K562 (cell line): Measurements from ENCODE around the gene RPL38. TPM values are rescaled to one million over a fixed set of nuclear protein-coding genes. Genes with fewer than 3 reads are reported as not detected.

ENCODE experiments used
- ATAC-seq: fragments of 200-7000 bp; cut with Tn5 transposase; 3 replicates; pipeline ENCODE4 v1.9.1; 2020; ENCODE audit warnings: moderate library complexity
- BruUV-seq: library from RNA; stranded (reverse); fragments of 400-500 nt; replicated peaks from 2 replicates; lab custom pipeline; 2021; lab: Mats Ljungman, UMichigan
- CTCF ChIA-PET: fragments of 300-600 bp; formaldehyde crosslinking; extraction: SDS; loops from one replicate; lab custom pipeline; 2021; ENCODE audit warnings: low intra/inter-chr PET ratio; lab: Yijun Ruan, JAX
- POLR2A ChIA-PET: fragments of 300-600, 350-650 bp; sonication (Branson Sonifier 250); formaldehyde crosslinking; extraction: SDS; loops from one replicate; lab custom pipeline; 2021; ENCODE audit warnings: antibody characterized with exemption, inconsistent platforms; lab: Yijun Ruan, JAX
- DNase-seq, 4 experiments: peaks; one replicate each; pipeline versions ENCODE4 v3.0.0 to v3.0.0-alpha.2; 2011 to 2018; ENCODE audit warnings: low spot score in 3 of 4, mixed read lengths in 3 of 4; ENCODE audit errors: extremely low read depth in 1 of 4
- FAIRE-seq: peaks from 2 replicates; lab custom pipeline; 2011; peaks lifted over from hg19 to GRCh38; lab: Jason Lieb, UNC
- H2AFZ ChIP-seq: 2 replicates; pipeline ENCODE4 v1.6.0; 2011; ENCODE audit warnings: low read depth, low read length, control low read depth, inconsistent platforms
- H3K27ac ChIP-seq: fragments of 200-600 bp; 3 replicates; pipeline ENCODE4 v1.8.0; 2011; ENCODE audit warnings: low read depth, mild to moderate bottlenecking, control low read depth, inconsistent platforms, low read length, moderate library complexity, mixed read lengths; ENCODE audit errors: extremely low read depth
- H3K27me3 ChIP-seq, 2 experiments: fragments of 300-600 bp in 1 of 2; 2 replicates in 1 of 2; 3 replicates in 1 of 2; pipeline versions ENCODE4 v1.6.0 to v1.8.0; 2011; ENCODE audit warnings: inconsistent platforms in 2 of 2, low read length in 2 of 2, mild to moderate bottlenecking in 1 of 2, mixed read lengths in 1 of 2, moderate library complexity in 1 of 2; ENCODE audit not compliant: control insufficient read depth in 2 of 2, insufficient read depth in 2 of 2
- H3K36me3 ChIP-seq: fragments of 300-600 bp; 3 replicates; pipeline ENCODE4 v1.8.0; 2011; ENCODE audit warnings: mild to moderate bottlenecking, low read length, inconsistent platforms; ENCODE audit not compliant: control insufficient read depth, insufficient read depth
- H3K4me1 ChIP-seq, 2 experiments: fragments of 200-600 bp in 1 of 2; replicated peaks in 1 of 2; 2 replicates in 1 of 2; 3 replicates in 1 of 2; pipeline versions ENCODE4 v1.5.1 to v1.8.0; 2011; ENCODE audit warnings: inconsistent platforms in 2 of 2, low read length in 2 of 2, mild to moderate bottlenecking in 1 of 2, mixed read lengths in 1 of 2, moderate library complexity in 1 of 2; ENCODE audit not compliant: control insufficient read depth in 2 of 2, insufficient read depth in 2 of 2
- H3K4me2 ChIP-seq: 2 replicates; pipeline ENCODE4 v1.6.1; 2011; ENCODE audit warnings: low read length, control low read depth, inconsistent platforms, mixed read lengths; ENCODE audit not compliant: insufficient read depth
- H3K4me3 ChIP-seq: fragments of 200-600 bp; sonication (generic), shearing (Covaris generic); 2 replicates; pipeline ENCODE4 v1.5.1; 2016; ENCODE audit warnings: control low read depth, inconsistent platforms
- H3K79me2 ChIP-seq: fragments of 200-600 bp; 3 replicates; pipeline ENCODE4 v1.8.0; 2011; ENCODE audit warnings: low read length, inconsistent platforms; ENCODE audit not compliant: control insufficient read depth, insufficient read depth
- H3K9ac ChIP-seq, 2 experiments: 2 replicates each; pipeline versions ENCODE4 v1.6.0 to v1.6.1; 2011; ENCODE audit warnings: low read depth in 2 of 2, low read length in 2 of 2, control low read depth in 1 of 2, inconsistent platforms in 1 of 2, mild to moderate bottlenecking in 1 of 2, mixed read lengths in 1 of 2; ENCODE audit not compliant: insufficient read depth in 1 of 2
- H3K9me1 ChIP-seq: one replicate; pipeline ENCODE4 v1.6.0; 2011; ENCODE audit warnings: inconsistent platforms, mild to moderate bottlenecking, low read length, moderate library complexity; ENCODE audit not compliant: control insufficient read depth, insufficient read depth
- H3K9me3 ChIP-seq: replicated peaks from 2 replicates; pipeline ENCODE4 v1.5.1; 2011; ENCODE audit warnings: low read depth, low read length, inconsistent platforms; ENCODE audit not compliant: control insufficient read depth, insufficient read depth
- H4K20me1 ChIP-seq: replicated peaks from 2 replicates; pipeline ENCODE4 v1.6.1; 2011; ENCODE audit warnings: low read length, inconsistent platforms, mixed read lengths; ENCODE audit not compliant: control insufficient read depth, insufficient read depth
- C11orf30 ChIP-seq: fragments of 450-650 bp; IDR thresholded peaks from 2 replicates; pipeline ENCODE4 v1.6.1; 2016; ENCODE audit warnings: low read depth, mild to moderate bottlenecking
- CTCF ChIP-seq, 3 experiments: IDR thresholded peaks in 2 of 3; conservative IDR thresholded peaks in 1 of 3; 2 replicates each; pipeline ENCODE4 v1.5.1; 2011 to 2012; ENCODE audit warnings: low read length in 3 of 3, mild to moderate bottlenecking in 3 of 3, control low read depth in 2 of 3, improper control_type of control experiment in 1 of 3, inconsistent platforms in 1 of 3, low read depth in 1 of 3, mixed read lengths in 1 of 3, moderate library complexity in 1 of 3; ENCODE audit not compliant: insufficient read depth in 2 of 3
- EP400 ChIP-seq: fragments of 450-650 bp; IDR thresholded peaks from 2 replicates; pipeline ENCODE4 v1.6.1; 2017; ENCODE audit warnings: antibody characterized with exemption, mild to moderate bottlenecking, moderate library complexity
- MNT ChIP-seq, 2 experiments: fragments of 450-650 bp; conservative IDR thresholded peaks; 2 replicates each; pipeline ENCODE4 v1.6.1; 2017; ENCODE audit warnings: mild to moderate bottlenecking in 2 of 2, moderate library complexity in 2 of 2
- NFE2 ChIP-seq: IDR thresholded peaks from 2 replicates; pipeline ENCODE4 v1.6.1; 2014; ENCODE audit warnings: antibody characterized with exemption, low read depth
- PHF20 ChIP-seq: fragments of 450-650 bp; IDR thresholded peaks from 2 replicates; pipeline ENCODE4 v1.6.1; 2018; ENCODE audit not compliant: partially characterized antibody
- POLR2A ChIP-seq: fragments of 450-650 bp; conservative IDR thresholded peaks from 2 replicates; pipeline ENCODE4 v1.6.1; 2016
- POLR2AphosphoS5 ChIP-seq: IDR thresholded peaks from 2 replicates; pipeline ENCODE4 v1.6.1; 2011; ENCODE audit warnings: mild to moderate bottlenecking, low read depth, low read length, moderate library complexity; ENCODE audit not compliant: control insufficient read depth, insufficient read depth
- POLR2B ChIP-seq: fragments of 450-650 bp; IDR thresholded peaks from 2 replicates; pipeline ENCODE4 v1.6.1; 2018; ENCODE audit warnings: low read depth; ENCODE audit not compliant: partially characterized antibody
- STAG1 ChIP-seq: sonication (generic); formaldehyde crosslinking; IDR thresholded peaks from 2 replicates; pipeline ENCODE4 v1.5.0; 2020; ENCODE audit warnings: missing genetic modification reagents, borderline replicate concordance
- ZFP91 ChIP-seq: sonication (generic); formaldehyde crosslinking; IDR thresholded peaks from 2 replicates; pipeline ENCODE4 v1.8.0; 2022; ENCODE audit warnings: mild to moderate bottlenecking, missing genetic modification reagents
- WGBS: fragments of 100-300 bp; shearing (Covaris generic); methylation state at CpG from one replicate; pipeline ENCODE4 v1.1.6; 2016; ENCODE audit warnings: low coverage, mixed read lengths; ENCODE audit not compliant: insufficient coverage; ENCODE audit errors: missing lambda C conversion rate; 5-methylcytosine and 5-hydroxymethylcytosine counted together
- in situ Hi-C: fragments of 300-500 bp; cut with MboI; formaldehyde crosslinking; loops from 4 replicates; pipeline ENCODE4 v1.15.0; 2018; ENCODE audit warnings: inconsistent platforms, mixed read lengths
- intact Hi-C: fragments of 100-400 bp; cut with micrococcal nuclease; formaldehyde crosslinking; loops from 2 replicates; pipeline ENCODE4 v1.14.2; 2022
- polyA plus RNA-seq, 8 experiments: library from polyadenylated mRNA; depleted of rRNA in 4 of 8; stranded (reverse) in 5 of 8; unstranded in 3 of 8; fragments of >200 nt; fragmentation: Nextera tagmentation in 2 of 8; fragmentation: Illumina TruSeq in 1 of 8; extraction: Ambion mirVana in 2 of 8; extraction: Trizol in 1 of 8; gene quantifications; 2 replicates each; pipeline versions ENCODE4 v1.2.1 to v1.2.3, GENCODE V29; 2011 to 2014; ENCODE audit warnings: inconsistent platforms in 1 of 8, missing spikeins in 1 of 8
- total RNA-seq, 7 experiments: library from RNA; depleted of rRNA in 6 of 7; stranded (reverse); fragments of >200 nt in 6 of 7; fragmentation: Illumina TruSeq in 2 of 7; extraction: Trizol in 2 of 7; gene quantifications; 2 replicates each; pipeline versions ENCODE4 v1.2.1 to v1.2.3, GENCODE V29; 2011 to 2021; ENCODE audit warnings: low replicate concordance in 1 of 7

The RPL38 gene
- total and polyA plus RNA-seq, 9 of the 15 experiments (the other 6 are each of a cell fraction or from before 2014, with no cell fraction given) = 1,224 to 3,864 (median 1,939) TPM

- TF ChIP-seq CTCF (IDR thresholded peaks at IDR 0.05 in 2 of 3, conservative IDR thresholded peaks at IDR 0.05 in 1 of 3; ENCODE audit: insufficient read depth in 2 of 3, low read depth in 1 of 3, low read length in 3 of 3) (no peak), PHF20 (no peak)
- TF ChIP-seq, all 486 proteins: peak for 3
Measured at GRCh38 chr17:74205274-74205673, 1.8 kb downstream of the RPL38 start (continued).

- Histone ChIP-seq H3K36me3 (peaks cover 76% of the 10 kb centered on the region), H3K27ac (no peak overlapping the region), H3K9me3 (no peaks in the 10 kb centered on the region), H3K4me3 (no peak overlapping the region), H3K9ac (peak overlapping the region; percentile 10 to 49; a peak in 1 of 4 replicates), H2AFZ (no peak overlapping the region), H3K4me1 (peaks cover 13 to 28% of the 10 kb centered on the region in 2 experiments; a peak in 4 of 5 replicates), H4K20me1 (peaks cover 50% of the 10 kb centered on the region), H3K9me1 (peaks cover 5% of the 10 kb centered on the region), H3K4me2 (0 out of 2 replicates have a peak overlapping the region, but pooled peaks have one; percentile 3), H3K27me3 (peaks cover 12 to 15% of the 10 kb centered on the region in 2 experiments), H3K79me2 (peaks cover 51% of the 10 kb centered on the region)
- 93% methylated on average over 5 of the region's 5 CpGs for WGBS
- DNase-seq (no peak), ATAC-seq (no peak), FAIRE-seq (no peak)
- in situ Hi-C loops (no loop called here), intact Hi-C loops (no loop called here)
- POLR2A ChIA-PET = interaction anchor here (0.6 to 1.3 kb wide), 4 partner anchors 14 to 174 kb away, joined by 3 to 6 read pairs (median 4); no protein-coding TSS in a partner anchor
- TF ChIP-seq ZFP91 (CRISPR knock-in tag) (no peak), POLR2AphosphoS5 (peak; percentile 67; the same call in 1 of the 2 replicates), POLR2B (peak; percentile 15), STAG1 (CRISPR knock-in tag) (no peak), NFE2 (no peak), POLR2A (peak; percentile 55), C11orf30 (no peak), MNT (conservative IDR thresholded peaks at IDR 0.05) (no peak), EP400 (no peak)
- no TSS peak for BruUV-seq
- CTCF ChIA-PET = no interaction called here
Measured at GRCh38 chr17:74206332-74206818, 2.9 kb downstream of the RPL38 start.
